ENCODE data around the gene SND1. TPM values are rescaled to one million over a fixed set of nuclear protein-coding genes. Genes with fewer than 3 reads are reported as not detected.

Gene SND1
- total and polyA plus RNA-seq, 10 of the 15 experiments (the other 5 are each of a cell fraction or from before 2014, with no cell fraction given), result 52.4 to 270 (median 146) TPM

DNA sequence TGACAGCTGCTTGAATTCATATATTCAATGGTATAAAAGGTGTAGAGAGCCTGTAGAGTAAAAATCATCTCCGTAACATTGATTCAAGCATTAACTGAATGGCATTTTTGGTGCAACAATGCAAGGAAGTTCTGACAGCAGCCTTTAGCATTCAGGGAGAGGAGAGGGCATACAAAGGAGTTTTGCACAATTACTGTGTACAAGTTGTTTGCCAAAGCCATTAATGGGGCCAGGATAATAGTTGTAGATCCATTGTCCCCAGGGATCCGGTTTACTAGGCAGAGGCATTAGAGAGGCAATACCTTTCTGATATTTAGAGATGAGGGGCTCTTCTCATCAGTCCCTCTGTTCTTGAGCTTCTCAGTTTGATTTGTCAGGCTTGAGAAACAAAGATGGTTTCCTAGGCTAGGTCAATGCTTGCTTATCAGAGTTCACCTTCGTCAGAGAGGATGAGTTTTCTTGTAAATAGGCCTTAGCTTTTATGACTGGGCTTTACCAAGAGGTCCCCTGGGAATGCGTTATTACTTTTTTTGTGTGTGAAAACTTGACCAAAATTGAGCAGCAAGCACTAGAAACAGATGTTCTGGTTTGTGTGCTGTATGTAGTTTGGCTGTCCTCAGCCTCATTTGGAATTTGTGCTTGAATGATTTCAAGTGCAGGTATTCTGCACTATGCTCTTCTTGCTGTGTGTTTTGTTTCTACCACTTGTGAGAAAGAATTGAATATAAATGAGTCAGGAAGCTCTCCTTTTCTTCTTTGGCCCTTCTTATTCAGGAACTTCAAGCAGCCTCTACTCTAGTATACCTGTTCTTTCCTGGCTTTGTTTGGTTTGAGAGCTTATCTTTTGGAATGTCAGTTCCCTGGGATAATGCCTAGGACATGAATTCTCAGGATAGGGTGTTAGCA lies 32.0 kb downstream of the SND1 start:
- SMC1A ChIA-PET (ENCODE audit: uncharacterized antibody, unreplicated experiment), result interaction anchor here (1.0 to 1.6 kb wide), 10 partner anchors 8 to 353 kb away, joined by 3 to 5 read pairs (median 3); no protein-coding TSS in a partner anchor
- TF ChIP-seq FOXM1 (IDR thresholded peaks at IDR 0.05; ENCODE audit: low read depth, low read length) (no peak), MTA2 (IDR thresholded peaks at IDR 0.05; ENCODE audit: low read depth) (peak; percentile 49), ZZZ3 (IDR thresholded peaks at IDR 0.05; ENCODE audit: control insufficient read depth, insufficient read length, low read depth) (no peak), ZNF274 (IDR thresholded peaks at IDR 0.05; ENCODE audit: insufficient read depth, insufficient read length) (no peak), RUNX3 (IDR thresholded peaks at IDR 0.05; ENCODE audit: low read length) (peak; percentile 52), EP300 (IDR thresholded peaks at IDR 0.05; ENCODE audit: borderline replicate concordance in 1 of 2, control insufficient read depth in 1 of 2, low read depth in 2 of 2, low read length in 2 of 2) (peak in 1 of 2 experiments; percentile 34; a peak in 1 of 4 replicates), PAX5 (IDR thresholded peaks at IDR 0.05; ENCODE audit: borderline replicate concordance, low read depth, low read length) (peak; percentile 56; the same call in 1 of the 2 replicates), MEF2A (IDR thresholded peaks at IDR 0.05; ENCODE audit: insufficient read depth, low read depth, low read length) (no peak; the same call in 1 of the 2 replicates), MEF2B (IDR thresholded peaks at IDR 0.05; ENCODE audit: partially characterized antibody, poor library complexity, severe bottlenecking) (peak; percentile 94), BACH1 (IDR thresholded peaks at IDR 0.05; ENCODE audit: borderline replicate concordance) (no peak), TCF12 (IDR thresholded peaks at IDR 0.05; ENCODE audit: low read depth, low read length) (0 out of 2 replicates have a peak, but pooled peaks have one; percentile 48)
- TF ChIP-seq, protein P1, sequence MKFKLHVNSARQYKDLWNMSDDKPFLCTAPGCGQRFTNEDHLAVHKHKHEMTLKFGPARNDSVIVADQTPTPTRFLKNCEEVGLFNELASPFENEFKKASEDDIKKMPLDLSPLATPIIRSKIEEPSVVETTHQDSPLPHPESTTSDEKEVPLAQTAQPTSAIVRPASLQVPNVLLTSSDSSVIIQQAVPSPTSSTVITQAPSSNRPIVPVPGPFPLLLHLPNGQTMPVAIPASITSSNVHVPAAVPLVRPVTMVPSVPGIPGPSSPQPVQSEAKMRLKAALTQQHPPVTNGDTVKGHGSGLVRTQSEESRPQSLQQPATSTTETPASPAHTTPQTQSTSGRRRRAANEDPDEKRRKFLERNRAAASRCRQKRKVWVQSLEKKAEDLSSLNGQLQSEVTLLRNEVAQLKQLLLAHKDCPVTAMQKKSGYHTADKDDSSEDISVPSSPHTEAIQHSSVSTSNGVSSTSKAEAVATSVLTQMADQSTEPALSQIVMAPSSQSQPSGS (IDR thresholded peaks at IDR 0.05; ENCODE audit: low read length), result peak; percentile 61; the same call in 1 of the 2 replicates
- TF ChIP-seq, protein P2, sequence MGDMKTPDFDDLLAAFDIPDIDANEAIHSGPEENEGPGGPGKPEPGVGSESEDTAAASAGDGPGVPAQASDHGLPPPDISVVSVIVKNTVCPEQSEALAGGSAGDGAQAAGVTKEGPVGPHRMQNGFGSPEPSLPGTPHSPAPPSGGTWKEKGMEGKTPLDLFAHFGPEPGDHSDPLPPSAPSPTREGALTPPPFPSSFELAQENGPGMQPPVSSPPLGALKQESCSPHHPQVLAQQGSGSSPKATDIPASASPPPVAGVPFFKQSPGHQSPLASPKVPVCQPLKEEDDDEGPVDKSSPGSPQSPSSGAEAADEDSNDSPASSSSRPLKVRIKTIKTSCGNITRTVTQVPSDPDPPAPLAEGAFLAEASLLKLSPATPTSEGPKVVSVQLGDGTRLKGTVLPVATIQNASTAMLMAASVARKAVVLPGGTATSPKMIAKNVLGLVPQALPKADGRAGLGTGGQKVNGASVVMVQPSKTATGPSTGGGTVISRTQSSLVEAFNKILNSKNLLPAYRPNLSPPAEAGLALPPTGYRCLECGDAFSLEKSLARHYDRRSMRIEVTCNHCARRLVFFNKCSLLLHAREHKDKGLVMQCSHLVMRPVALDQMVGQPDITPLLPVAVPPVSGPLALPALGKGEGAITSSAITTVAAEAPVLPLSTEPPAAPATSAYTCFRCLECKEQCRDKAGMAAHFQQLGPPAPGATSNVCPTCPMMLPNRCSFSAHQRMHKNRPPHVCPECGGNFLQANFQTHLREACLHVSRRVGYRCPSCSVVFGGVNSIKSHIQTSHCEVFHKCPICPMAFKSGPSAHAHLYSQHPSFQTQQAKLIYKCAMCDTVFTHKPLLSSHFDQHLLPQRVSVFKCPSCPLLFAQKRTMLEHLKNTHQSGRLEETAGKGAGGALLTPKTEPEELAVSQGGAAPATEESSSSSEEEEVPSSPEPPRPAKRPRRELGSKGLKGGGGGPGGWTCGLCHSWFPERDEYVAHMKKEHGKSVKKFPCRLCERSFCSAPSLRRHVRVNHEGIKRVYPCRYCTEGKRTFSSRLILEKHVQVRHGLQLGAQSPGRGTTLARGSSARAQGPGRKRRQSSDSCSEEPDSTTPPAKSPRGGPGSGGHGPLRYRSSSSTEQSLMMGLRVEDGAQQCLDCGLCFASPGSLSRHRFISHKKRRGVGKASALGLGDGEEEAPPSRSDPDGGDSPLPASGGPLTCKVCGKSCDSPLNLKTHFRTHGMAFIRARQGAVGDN (IDR thresholded peaks at IDR 0.05), result peak; percentile 51; the same call in 1 of the 2 replicates
- TF ChIP-seq, protein P3, sequence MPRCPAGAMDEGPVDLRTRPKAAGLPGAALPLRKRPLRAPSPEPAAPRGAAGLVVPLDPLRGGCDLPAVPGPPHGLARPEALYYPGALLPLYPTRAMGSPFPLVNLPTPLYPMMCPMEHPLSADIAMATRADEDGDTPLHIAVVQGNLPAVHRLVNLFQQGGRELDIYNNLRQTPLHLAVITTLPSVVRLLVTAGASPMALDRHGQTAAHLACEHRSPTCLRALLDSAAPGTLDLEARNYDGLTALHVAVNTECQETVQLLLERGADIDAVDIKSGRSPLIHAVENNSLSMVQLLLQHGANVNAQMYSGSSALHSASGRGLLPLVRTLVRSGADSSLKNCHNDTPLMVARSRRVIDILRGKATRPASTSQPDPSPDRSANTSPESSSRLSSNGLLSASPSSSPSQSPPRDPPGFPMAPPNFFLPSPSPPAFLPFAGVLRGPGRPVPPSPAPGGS (IDR thresholded peaks at IDR 0.05; ENCODE audit: borderline replicate concordance, insufficient read depth, low read depth, low read length, poor library complexity, severe bottlenecking), result peak; percentile 65

More for the DNA sequence above, 32.0 kb downstream of the SND1 start:
- Histone ChIP-seq H3K9me3 (replicated peaks; ENCODE audit: control insufficient read depth, insufficient read depth, low read length) (peaks cover 6% of the 10 kb centered on the region; the same call in 2 of the 3 replicates), H3K27ac (ENCODE audit: control insufficient read depth, insufficient read depth) (peak overlapping the region; percentile 80), H3K79me2 (ENCODE audit: control insufficient read depth, insufficient read depth, low read length) (peaks cover 73% of the 10 kb centered on the region), H3K4me2 (ENCODE audit: control insufficient read depth, insufficient read depth) (peak overlapping the region; percentile 38), H2AFZ (ENCODE audit: control insufficient read depth, low read depth, low read length) (no peak overlapping the region), H3K9ac (ENCODE audit: control insufficient read depth, insufficient read depth, low read length) (no peak overlapping the region), H3K4me3 (peak overlapping the region; percentile 4; the same call in 1 of the 2 replicates), H3K36me3 (ENCODE audit: control insufficient read depth in 2 of 2, insufficient read depth in 2 of 2, low read length in 1 of 2) (peaks cover 3 to 16% of the 10 kb centered on the region in 2 experiments), H3K4me1 (ENCODE audit: control insufficient read depth, insufficient read depth, low read length) (peaks cover 36% of the 10 kb centered on the region), H3K27me3 (replicated peaks in 1 of 2; ENCODE audit: control insufficient read depth in 2 of 2, insufficient read depth in 2 of 2, low read length in 1 of 2) (no peaks in the 10 kb centered on the region), H4K20me1 (ENCODE audit: control insufficient read depth, insufficient read depth) (peaks cover 6% of the 10 kb centered on the region; the same call in 1 of the 2 replicates)
- peak; percentile 56 for FAIRE-seq
- in situ Hi-C loops (cut with MboI) (no loop called here), intact Hi-C loops (cut with micrococcal nuclease; ENCODE audit: unreplicated experiment) (loop anchor here (2.0 kb wide), 1 partner anchor 29 kb away; no protein-coding TSS in a partner anchor)
- CTCF ChIA-PET, result interaction anchor here (0.6 to 1.3 kb wide), 4 partner anchors 27 to 199 kb away, joined by 3 to 5 read pairs (median 3); no protein-coding TSS in a partner anchor
- no TSS peak for BruUV-seq (replicated peaks)
- peak; percentile 77 for ATAC-seq
- 24% methylated on average over 4 of the region's 4 CpGs for WGBS (ENCODE audit: insufficient coverage, insufficient replicate concordance, low lambda C conversion rate, missing lambda C conversion rate)
- RAD21 ChIA-PET (ENCODE audit: unreplicated experiment), result interaction anchor here (2.3 kb wide), 1 partner anchor 30 kb away, joined by 10 read pairs; no protein-coding TSS in a partner anchor
- DNase-seq (ENCODE audit: low read depth, low spot score), result peak; percentile 82
- POLR2A ChIA-PET, result interaction anchor here (0.6 to 1.1 kb wide), 3 partner anchors 17 to 28 kb away, joined by 3 to 4 read pairs (median 3); no protein-coding TSS in a partner anchor

Measured in GM12878 (cell line).